Fibroblast of the aortic adventitia (primary cell): ENCODE measurements around the gene THTPA. TPM values are rescaled to one million over a fixed set of nuclear protein-coding genes. Genes with fewer than 3 reads are reported as not detected.

Experiments used
- DNase-seq: peaks from one replicate; pipeline ENCODE4 v3.0.0-alpha.2; 2010; ENCODE audit warnings: low read depth
- H3K4me3 ChIP-seq: 2 replicates; pipeline ENCODE4 v1.5.1; 2011; ENCODE audit warnings: low read depth, mild to moderate bottlenecking, control low read depth, low read length, moderate library complexity
- CTCF ChIP-seq: IDR thresholded peaks from 2 replicates; pipeline ENCODE4 v1.5.1; 2011; ENCODE audit warnings: mild to moderate bottlenecking, low read length, control low read depth, inconsistent platforms; ENCODE audit not compliant: insufficient read depth
- total RNA-seq: library from RNA; depleted of rRNA; stranded (reverse); fragments of >200 nt; gene quantifications from 2 replicates; pipeline ENCODE4 v1.2.3, GENCODE V29; 2012; ENCODE audit warnings: low replicate concordance

THTPA gene
- total RNA-seq, 1 donor: 22.3 TPM

- no peak for TF ChIP-seq CTCF
- H3K4me3 ChIP-seq: no peak overlapping the region
- DNase-seq: no peak
These were observed 37.4 kb upstream of the THTPA start for GRCh38 chr14:23518709-23519108.

GRCh38 chr14:23520899-23521533 is 35.1 kb upstream of the THTPA start:
- no peak for DNase-seq
- H3K4me3 ChIP-seq: no peak overlapping the region
- no peak for TF ChIP-seq CTCF

- TF ChIP-seq CTCF: no peak
- H3K4me3 ChIP-seq: no peak overlapping the region
- DNase-seq: no peak
These were observed 34.1 kb upstream of the THTPA start for GRCh38 chr14:23521785-23522640.

- no peak for TF ChIP-seq CTCF
- H3K4me3 ChIP-seq: no peak overlapping the region
- no peak for DNase-seq
These were observed 33.4 kb upstream of the THTPA start for GRCh38 chr14:23522643-23523198.

- no peak for DNase-seq
- H3K4me3 ChIP-seq: no peak overlapping the region
- TF ChIP-seq CTCF: no peak
These were observed 32.6 kb upstream of the THTPA start for GRCh38 chr14:23523229-23524016.

- no peak overlapping the region for H3K4me3 ChIP-seq
- no peak for TF ChIP-seq CTCF
- no peak for DNase-seq
These were observed 31.1 kb upstream of the THTPA start for GRCh38 chr14:23524954-23525353.
